ENCODE results near the gene NR2E1. TPM values are rescaled to one million over a fixed set of nuclear protein-coding genes. Genes with fewer than 3 reads are reported as not detected.

The NR2E1 gene
- total and polyA plus RNA-seq, 2 of the 4 experiments (the other 2 are of a cell fraction) = not detected

- Histone ChIP-seq H2BK120ac (ENCODE audit: low read depth, low read length) (no peak overlapping the region), H3K9ac (ENCODE audit: low read depth, low read length) (no peak overlapping the region), H2AFZ (replicated peaks; ENCODE audit: low read length, poor library complexity) (no peak overlapping the region), H3K23ac (ENCODE audit: low read depth, low read length) (no peak overlapping the region), H3K56ac (ENCODE audit: extremely low read depth, insufficient read depth, low read length) (no peak overlapping the region), H3K27me3 (ENCODE audit: control insufficient read depth, insufficient read depth, low read length) (peaks cover 35% of the 10 kb centered on the region), H3K4ac (ENCODE audit: low read depth, low read length) (no peak overlapping the region), H2BK15ac (ENCODE audit: low read depth, low read length) (no peak overlapping the region), H3K36me3 (ENCODE audit: control insufficient read depth, insufficient read depth, low read length) (no peaks in the 10 kb centered on the region), H2BK20ac (ENCODE audit: low read depth, low read length) (no peak overlapping the region), H3K4me1 (ENCODE audit: control insufficient read depth, insufficient read depth, low read length) (no peaks in the 10 kb centered on the region), H3K4me3 (ENCODE audit: insufficient read depth, low read depth, low read length) (no peak overlapping the region), H4K20me1 (ENCODE audit: insufficient read depth, low read length) (no peaks in the 10 kb centered on the region), H4K8ac (ENCODE audit: low read depth in 2 of 2, low read length in 2 of 2) (no peak overlapping the region), H3K79me1 (ENCODE audit: low read depth in 1 of 2, low read length in 2 of 2) (no peaks in the 10 kb centered on the region), H3K9me1 (ENCODE audit: insufficient read depth, low read length) (no peaks in the 10 kb centered on the region), H2AK5ac (ENCODE audit: low read depth, low read length) (no peak overlapping the region), H3K4me2 (ENCODE audit: low read depth, low read length) (no peak overlapping the region), H4K91ac (ENCODE audit: insufficient read depth, low read depth, low read length) (no peak overlapping the region), H3K9me3 (ENCODE audit: control insufficient read depth, insufficient read depth, low read length) (no peaks in the 10 kb centered on the region), H3K18ac (ENCODE audit: low read depth, low read length) (no peak overlapping the region), H3K14ac (replicated peaks; ENCODE audit: low read depth, low read length) (no peak overlapping the region), H3K27ac (ENCODE audit: insufficient read depth, low read length) (no peak overlapping the region), H2AK9ac (replicated peaks; ENCODE audit: low read depth, low read length, poor library complexity) (no peak overlapping the region), H4K5ac (ENCODE audit: low read depth, low read length) (no peak overlapping the region), H2BK5ac (ENCODE audit: low read depth, low read length, poor library complexity, severe bottlenecking) (no peak overlapping the region)
- TF ChIP-seq FOS (IDR thresholded peaks at IDR 0.05; ENCODE audit: low read depth, low read length) (no peak), NFE2L2 (IDR thresholded peaks at IDR 0.05; ENCODE audit: low read depth, low read length) (no peak), BHLHE40 (IDR thresholded peaks at IDR 0.05; ENCODE audit: low read depth, low read length) (no peak), RAD21 (IDR thresholded peaks at IDR 0.05; ENCODE audit: low read length) (no peak)
- TF ChIP-seq, protein P1, sequence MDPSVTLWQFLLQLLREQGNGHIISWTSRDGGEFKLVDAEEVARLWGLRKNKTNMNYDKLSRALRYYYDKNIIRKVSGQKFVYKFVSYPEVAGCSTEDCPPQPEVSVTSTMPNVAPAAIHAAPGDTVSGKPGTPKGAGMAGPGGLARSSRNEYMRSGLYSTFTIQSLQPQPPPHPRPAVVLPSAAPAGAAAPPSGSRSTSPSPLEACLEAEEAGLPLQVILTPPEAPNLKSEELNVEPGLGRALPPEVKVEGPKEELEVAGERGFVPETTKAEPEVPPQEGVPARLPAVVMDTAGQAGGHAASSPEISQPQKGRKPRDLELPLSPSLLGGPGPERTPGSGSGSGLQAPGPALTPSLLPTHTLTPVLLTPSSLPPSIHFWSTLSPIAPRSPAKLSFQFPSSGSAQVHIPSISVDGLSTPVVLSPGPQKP (IDR thresholded peaks at IDR 0.05; ENCODE audit: borderline replicate concordance, low read depth, low read length) = no peak
- dilution Hi-C loops (cut with HindIII; ENCODE audit: low sequenced_read_pairs, unreplicated experiment) (no loop called here), intact Hi-C loops (cut with micrococcal nuclease) (no loop called here), in situ Hi-C loops (cut with MboI; ENCODE audit: low sequenced_read_pairs) (no loop called here)
- WGBS, 2 experiments (ENCODE audit: extremely low coverage in 2 of 2, insufficient read length in 1 of 2) = no CpG with 5 or more reads among the region's 2 CpGs
- DNase-seq = no peak
- ATAC-seq (ENCODE audit: low read depth) = no peak
- ChIA-PET POLR2A (ENCODE audit: unreplicated experiment) (no interaction called here), CTCF (no interaction called here)
- BruUV-seq (replicated peaks) = no TSS peak
These were observed 20.4 kb downstream of the NR2E1 start for GRCh38 chr6:108186226-108186625.

Measured in IMR-90 (cell line).